RWPE2 (cell line): ENCODE results near the gene ME1.
"Not testable (repeated sequence)": the region's sequence is repeated elsewhere in the genome, so short reads cannot be mapped to it uniquely, and the experiment has no call there.

Source experiments
- ATAC-seq: fragments of 200-7000 bp; cut with Tn5 transposase; 3 replicates; pipeline ENCODE4 v1.9.1; 2021; ENCODE audit warnings: low read depth
- DNase-seq: peaks from one replicate; pipeline ENCODE4 v3.0.0-alpha.2; 2020; ENCODE audit warnings: low spot score
- H3K27ac ChIP-seq: fragments of 450-650 bp; 2 replicates; pipeline ENCODE4 v1.5.1; 2017; ENCODE audit warnings: mild to moderate bottlenecking; ENCODE audit not compliant: poor library complexity, severe bottlenecking
- H3K27me3 ChIP-seq: fragments of 250-450 bp; sonication (Bioruptor Pico); 2 replicates; pipeline ENCODE4 v1.5.1; 2021; ENCODE audit warnings: mild to moderate bottlenecking, moderate library complexity; ENCODE audit not compliant: insufficient read depth, poor library complexity, severe bottlenecking
- H3K36me3 ChIP-seq: fragments of 250-450 bp; sonication (Bioruptor Pico); 2 replicates; pipeline ENCODE4 v1.5.1; 2020; ENCODE audit warnings: low read depth, mild to moderate bottlenecking, moderate library complexity
- H3K4me1 ChIP-seq: fragments of 250-450 bp; sonication (Bioruptor Pico); 2 replicates; pipeline ENCODE4 v1.5.1; 2021; ENCODE audit warnings: mild to moderate bottlenecking, moderate library complexity; ENCODE audit not compliant: insufficient read depth, poor library complexity, severe bottlenecking
- H3K4me3 ChIP-seq: fragments of 250-450 bp; sonication (Bioruptor Pico); 2 replicates; pipeline ENCODE4 v1.5.1; 2021; ENCODE audit warnings: mild to moderate bottlenecking, moderate library complexity; ENCODE audit not compliant: severe bottlenecking
- H3K9me3 ChIP-seq: fragments of 250-450 bp; sonication (Bioruptor Pico); 2 replicates; pipeline ENCODE4 v1.5.1; 2021; ENCODE audit warnings: mild to moderate bottlenecking, moderate library complexity; ENCODE audit not compliant: severe bottlenecking
- TF ChIP-seq, protein P1 (sequence below): fragments of 450-650 bp; IDR thresholded peaks from one replicate; pipeline ENCODE4 v1.5.1; 2017; ENCODE audit warnings: mild to moderate bottlenecking, moderate library complexity; ENCODE audit not compliant: poor library complexity, severe bottlenecking

Gene ME1

DNA sequence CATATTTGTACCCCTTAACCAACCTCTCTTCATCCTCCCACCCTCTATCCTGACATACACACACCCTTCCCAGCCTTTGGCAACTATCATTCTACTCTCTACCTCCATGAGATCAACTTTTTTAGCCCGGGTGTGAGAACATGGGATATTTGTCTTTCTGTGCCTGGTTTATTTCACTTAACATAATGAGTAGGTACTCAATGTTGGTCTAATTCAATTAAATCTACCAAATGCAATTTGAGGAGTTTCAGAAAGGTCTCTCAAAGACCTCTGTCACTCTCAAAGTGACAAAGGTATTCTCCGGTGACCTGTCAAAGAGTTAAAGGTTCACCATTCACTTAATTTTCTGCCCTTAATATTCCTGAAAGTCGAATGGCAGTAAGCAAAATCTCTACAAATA lies 87.7 kb downstream of the ME1 start:
- Histone ChIP-seq H3K9me3 (no peaks in the 10 kb centered on the region), H3K27ac (no peak overlapping the region), H3K4me3 (no peak overlapping the region), H3K4me1 (no peaks in the 10 kb centered on the region), H3K36me3 (no peaks in the 10 kb centered on the region), H3K27me3 (no peaks in the 10 kb centered on the region)
- DNase-seq (no peak), ATAC-seq (no peak)
- TF ChIP-seq, protein P1, sequence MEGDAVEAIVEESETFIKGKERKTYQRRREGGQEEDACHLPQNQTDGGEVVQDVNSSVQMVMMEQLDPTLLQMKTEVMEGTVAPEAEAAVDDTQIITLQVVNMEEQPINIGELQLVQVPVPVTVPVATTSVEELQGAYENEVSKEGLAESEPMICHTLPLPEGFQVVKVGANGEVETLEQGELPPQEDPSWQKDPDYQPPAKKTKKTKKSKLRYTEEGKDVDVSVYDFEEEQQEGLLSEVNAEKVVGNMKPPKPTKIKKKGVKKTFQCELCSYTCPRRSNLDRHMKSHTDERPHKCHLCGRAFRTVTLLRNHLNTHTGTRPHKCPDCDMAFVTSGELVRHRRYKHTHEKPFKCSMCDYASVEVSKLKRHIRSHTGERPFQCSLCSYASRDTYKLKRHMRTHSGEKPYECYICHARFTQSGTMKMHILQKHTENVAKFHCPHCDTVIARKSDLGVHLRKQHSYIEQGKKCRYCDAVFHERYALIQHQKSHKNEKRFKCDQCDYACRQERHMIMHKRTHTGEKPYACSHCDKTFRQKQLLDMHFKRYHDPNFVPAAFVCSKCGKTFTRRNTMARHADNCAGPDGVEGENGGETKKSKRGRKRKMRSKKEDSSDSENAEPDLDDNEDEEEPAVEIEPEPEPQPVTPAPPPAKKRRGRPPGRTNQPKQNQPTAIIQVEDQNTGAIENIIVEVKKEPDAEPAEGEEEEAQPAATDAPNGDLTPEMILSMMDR: no peak

DNA sequence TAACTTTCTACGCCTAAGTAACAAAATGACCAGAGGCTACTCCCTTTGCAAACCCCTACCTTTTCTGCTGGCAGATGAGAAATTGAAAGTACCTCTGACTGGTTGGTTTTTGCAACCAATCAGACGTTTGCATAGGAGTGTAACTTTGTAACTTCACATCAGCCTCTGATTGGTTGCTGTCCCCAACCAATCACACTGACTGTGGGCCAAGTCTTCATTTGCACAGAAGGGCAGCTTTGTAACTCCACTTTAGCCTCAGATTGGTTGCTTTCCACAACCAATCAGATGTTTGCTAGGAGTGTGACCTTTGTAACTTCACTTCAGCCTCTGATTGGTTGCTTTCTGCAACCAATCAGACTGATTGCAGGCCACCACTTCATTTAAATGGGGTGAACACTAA lies 89.1 kb downstream of the ME1 start:
- no peak for DNase-seq
- Histone ChIP-seq H3K27me3 (no peaks in the 10 kb centered on the region), H3K4me1 (no peaks in the 10 kb centered on the region)

DNA sequence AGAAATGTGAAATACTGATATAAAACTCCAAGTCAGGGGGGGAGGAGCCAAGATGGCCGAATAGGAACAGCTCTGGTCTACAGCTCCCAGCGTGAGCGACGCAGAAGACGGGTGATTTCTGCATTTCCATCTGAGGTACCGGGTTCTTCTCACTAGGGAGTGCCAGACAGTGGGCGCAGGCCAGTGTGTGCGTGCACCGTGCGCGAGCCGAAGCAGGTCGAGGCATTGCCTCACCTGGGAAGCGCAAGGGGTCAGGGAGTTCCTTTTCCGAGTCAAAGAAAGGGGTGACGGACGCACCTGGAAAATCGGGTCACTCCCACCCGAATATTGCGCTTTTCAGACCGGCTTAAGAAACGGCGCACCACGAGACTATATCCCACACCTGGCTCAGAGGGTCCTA lies 96.9 kb downstream of the ME1 start:
- not testable (repeated sequence) for DNase-seq, H3K4me3 ChIP-seq, H3K36me3 ChIP-seq, ATAC-seq, H3K27ac ChIP-seq, H3K4me1 ChIP-seq, H3K27me3 ChIP-seq, H3K9me3 ChIP-seq

More for the DNA sequence above, 89.1 kb downstream of the ME1 start:
- TF ChIP-seq, protein P1: no peak
- no peak overlapping the region for H3K27ac ChIP-seq
- H3K4me3 ChIP-seq: no peak overlapping the region
- no peak for ATAC-seq
- H3K9me3 ChIP-seq: no peaks in the 10 kb centered on the region
- no peaks in the 10 kb centered on the region for H3K36me3 ChIP-seq

DNA sequence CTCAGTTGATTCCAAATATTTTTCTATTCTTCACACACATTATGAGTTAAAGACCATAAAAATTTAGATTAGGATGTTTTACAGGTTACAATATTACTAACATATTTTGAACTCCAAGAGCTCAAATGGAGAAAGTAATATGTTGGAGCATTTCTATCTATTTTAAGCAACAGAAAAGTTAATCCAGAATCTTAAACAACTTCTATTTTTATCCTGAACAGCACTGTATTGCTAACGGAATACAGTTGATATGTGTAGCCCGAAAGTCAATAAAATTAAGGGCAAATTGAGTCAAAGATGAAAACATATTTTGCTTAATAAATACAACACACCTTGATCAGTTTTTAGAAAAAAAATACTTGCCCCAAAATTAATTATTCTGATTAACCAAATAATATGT lies 97.4 kb downstream of the ME1 start:
- Histone ChIP-seq H3K9me3 (peaks cover 2% of the 10 kb centered on the region), H3K4me1 (no peaks in the 10 kb centered on the region), H3K27me3 (no peaks in the 10 kb centered on the region), H3K4me3 (no peak overlapping the region), H3K36me3 (no peaks in the 10 kb centered on the region), H3K27ac (no peak overlapping the region)
- TF ChIP-seq, protein P1: no peak
- ATAC-seq (no peak), DNase-seq (no peak)

DNA sequence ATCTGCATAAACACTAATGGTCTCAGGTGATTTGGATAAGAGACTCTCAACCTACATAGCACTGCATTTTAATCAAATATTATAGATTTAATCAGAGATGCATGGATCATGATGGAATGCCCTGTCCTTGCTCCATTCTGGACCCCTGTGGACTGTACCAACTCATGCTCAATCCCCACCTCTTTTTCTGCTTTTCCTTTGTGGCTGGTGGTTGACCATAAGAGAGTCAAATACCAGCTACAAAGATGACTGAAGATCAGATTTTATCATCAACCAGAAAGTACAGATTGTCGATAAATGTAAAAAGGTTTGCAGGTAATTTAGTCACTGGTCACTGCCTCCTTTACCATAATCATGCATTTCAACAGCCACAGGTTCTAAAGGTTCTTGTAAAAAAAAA lies 116.2 kb downstream of the ME1 start:
- TF ChIP-seq, protein P1: no peak
- no peak for DNase-seq
- no peak overlapping the region for H3K4me3 ChIP-seq
- no peaks in the 10 kb centered on the region for H3K36me3 ChIP-seq
- peaks cover 2% of the 10 kb centered on the region for H3K4me1 ChIP-seq
- H3K9me3 ChIP-seq: no peaks in the 10 kb centered on the region
- H3K27me3 ChIP-seq: no peaks in the 10 kb centered on the region
- H3K27ac ChIP-seq: no peak overlapping the region
- ATAC-seq: no peak
